Femur (tissue), 1 donor: ENCODE data around the gene ALOXE3.
"Not testable (repeated sequence)": the region's sequence is repeated elsewhere in the genome, so short reads cannot be mapped to it uniquely, and the experiment has no call there.

Experiments used
- DNase-seq: peaks from one replicate; pipeline ENCODE4 v3.0.0-alpha.2; 2017

ALOXE3 gene

DNA sequence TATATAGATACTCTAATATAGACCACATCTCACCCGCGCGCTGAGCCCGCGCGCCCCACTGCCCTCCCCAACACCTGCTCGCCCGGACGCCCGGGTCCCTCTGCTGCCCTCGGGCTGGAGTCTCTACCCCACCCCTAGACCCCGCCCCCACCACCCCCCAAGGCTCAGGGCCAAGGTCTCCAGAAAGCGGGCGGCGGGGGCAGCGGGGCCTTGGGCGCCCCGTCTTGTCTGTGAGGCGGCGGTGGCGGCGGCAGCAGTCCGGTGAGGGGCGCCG is 3.0 kb upstream of the ALOXE3 start:
- DNase-seq = peak; percentile 69

DNA sequence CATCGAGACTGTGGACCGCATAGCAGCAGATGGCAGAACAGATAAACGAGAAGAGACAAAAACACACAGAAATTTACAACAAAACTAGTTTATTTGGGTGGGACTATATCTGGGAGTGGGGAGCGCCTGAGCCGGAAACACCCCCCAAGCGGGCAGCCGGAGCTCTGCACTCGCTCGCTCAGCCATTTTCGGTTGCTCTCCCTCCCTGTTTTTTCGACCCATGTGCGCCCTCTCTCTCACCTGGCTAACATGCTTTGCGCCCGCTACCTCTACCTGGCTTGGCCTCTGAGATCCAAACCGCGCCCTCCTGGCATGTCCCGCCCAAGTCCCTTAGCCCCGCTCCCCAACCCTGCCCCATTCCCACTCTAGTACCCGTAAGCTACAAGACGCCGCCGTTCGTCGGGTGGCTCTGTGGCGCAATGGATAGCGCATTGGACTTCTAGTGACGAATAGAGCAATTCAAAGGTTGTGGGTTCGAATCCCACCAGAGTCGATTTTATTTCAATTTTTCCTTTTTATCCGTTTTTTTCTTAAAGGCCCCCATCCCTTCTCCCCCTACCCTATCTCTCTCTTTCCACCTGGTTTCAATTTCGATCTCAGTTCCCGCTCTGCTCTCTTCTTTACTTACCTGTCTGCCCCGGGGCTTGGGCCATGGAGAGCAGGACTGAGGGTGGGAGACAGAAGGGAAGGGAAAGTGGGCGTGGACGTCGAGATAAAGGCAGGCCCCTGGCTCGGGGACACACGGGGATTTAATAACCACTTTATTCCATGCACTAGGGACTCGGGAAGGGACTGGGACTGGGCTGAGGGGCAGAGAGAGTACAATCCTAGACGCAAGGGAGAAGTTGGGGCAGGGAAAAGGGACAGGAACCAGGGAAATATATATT is 2.4 kb upstream of the ALOXE3 start:
- peak; percentile 74 for DNase-seq

DNA sequence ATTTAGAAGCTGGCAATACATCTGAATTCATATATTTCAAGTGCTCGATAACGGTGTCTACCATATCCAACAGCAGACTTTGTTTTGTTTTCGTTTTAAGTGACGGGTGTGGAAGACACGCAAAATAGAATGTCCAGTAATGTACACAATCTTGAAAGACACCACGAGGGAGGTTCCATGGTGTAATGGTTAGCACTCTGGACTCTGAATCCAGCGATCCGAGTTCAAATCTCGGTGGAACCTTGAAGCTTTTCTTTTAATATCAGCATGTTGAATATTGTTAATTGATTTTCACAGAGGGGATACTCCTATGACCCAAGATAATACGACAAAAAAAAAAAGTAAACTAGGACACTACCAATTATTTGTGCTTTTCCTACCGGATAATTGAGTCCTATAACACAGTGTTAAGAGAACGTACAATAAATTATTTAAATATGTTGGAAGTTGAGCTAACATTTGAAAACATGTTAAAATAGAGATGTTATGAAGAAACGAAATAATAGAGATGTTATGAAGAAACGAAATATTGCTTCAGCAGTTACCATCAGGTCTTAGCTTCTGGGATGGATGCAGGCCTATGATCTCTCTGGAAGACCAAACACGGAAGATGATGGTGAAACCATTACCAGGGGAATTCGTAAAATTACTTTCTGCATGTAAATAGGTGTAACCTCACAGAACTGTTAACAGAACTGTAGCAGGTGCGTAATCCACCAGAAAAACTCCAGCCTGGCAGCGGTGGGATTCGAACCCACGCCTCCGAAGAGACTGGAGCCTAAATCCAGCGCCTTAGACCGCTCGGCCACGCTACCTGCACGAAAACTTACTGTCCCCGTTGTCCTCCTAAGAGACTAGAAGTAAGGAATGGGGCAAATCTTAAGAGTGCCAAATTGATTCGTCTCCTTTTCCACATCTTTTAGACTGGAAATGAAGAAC is 1.5 kb upstream of the ALOXE3 start:
- DNase-seq = peak; percentile 93

DNA sequence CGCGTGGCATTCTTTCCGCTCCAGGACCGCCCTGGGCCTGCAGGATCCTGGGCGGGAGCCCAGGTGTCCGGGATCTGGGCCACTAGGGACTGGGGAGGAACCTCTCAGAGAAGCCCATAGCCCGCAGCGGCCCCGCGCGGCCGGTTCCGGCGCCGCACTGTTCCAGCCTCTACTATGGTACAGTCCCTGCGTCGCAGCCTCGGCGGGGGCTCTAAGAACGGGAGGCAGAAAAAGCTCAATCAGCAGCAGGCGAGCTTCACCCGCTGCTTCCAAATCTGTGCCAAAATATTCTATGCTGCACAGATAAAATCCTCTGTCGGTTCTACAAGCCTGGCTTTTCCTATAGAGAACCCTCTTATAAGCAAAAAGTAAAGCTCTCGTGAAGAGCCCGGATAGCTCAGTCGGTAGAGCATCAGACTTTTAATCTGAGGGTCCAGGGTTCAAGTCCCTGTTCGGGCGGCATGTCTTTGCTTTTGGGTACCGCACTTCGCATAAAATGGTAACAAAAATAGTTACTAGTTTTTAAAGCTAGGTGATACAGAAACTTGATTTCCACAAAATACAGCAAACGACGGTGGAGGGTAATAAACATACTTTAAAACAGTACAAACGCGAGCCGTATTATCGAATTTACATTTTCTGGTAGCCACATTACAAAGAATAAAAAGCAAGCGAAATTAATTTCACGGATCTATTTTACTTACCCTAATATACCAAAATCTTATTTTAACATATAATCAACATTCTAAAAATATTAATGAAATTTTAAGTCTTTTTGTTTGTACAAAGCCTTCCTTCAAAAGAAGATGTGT is 661 bp upstream of the ALOXE3 start:
- peak; percentile 91 for DNase-seq

DNA sequence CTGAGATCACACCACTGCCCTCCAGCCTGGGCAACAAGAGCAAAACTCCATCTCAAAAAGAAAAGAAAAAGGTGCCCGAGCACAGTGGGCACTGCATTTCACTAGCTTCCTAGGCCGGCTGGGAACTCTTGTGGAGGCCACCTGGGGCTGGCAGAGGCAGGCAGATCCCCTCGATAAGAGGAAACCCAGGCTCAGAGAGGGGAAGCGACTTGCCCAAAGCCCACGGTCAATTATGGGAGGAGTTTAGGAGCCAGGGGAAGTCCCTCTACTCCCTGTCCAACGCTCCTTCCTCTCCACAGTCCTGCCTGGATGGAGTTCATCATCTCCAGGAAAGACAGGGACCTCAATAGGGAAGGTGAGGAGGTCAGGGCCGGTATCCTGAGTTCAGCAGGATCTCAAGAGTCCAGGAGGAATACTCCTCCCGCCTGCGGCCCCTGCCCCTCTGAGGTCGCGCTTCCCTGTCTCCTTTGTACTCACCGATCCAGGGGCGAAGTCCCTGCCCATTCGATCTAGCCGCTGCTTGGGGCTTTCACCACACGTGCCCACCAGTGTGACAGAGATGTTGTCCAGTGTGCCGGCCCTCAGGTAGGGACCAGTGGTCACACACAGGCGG is 841 bp downstream of the ALOXE3 start:
- no peak for DNase-seq

DNA sequence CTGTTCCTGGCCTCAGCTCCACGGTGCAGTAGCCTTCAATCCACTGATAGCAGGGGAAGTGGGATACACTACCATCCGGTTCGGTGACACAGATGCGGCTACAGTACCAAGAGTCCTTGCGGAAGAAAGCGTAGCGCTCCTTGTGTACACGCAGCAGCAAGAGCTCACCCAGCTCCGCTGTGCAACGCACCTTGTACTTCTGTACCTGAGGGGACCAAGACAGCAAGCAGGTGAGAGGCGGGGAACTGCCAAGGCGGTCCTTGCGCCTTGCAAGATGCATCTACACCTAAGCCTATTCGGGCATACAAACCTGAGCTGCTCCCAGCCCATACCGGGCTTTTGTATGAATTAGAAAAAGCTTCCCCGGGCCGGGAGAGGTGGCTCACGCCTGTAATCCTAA is 1.5 kb downstream of the ALOXE3 start:
- no peak for DNase-seq

DNA sequence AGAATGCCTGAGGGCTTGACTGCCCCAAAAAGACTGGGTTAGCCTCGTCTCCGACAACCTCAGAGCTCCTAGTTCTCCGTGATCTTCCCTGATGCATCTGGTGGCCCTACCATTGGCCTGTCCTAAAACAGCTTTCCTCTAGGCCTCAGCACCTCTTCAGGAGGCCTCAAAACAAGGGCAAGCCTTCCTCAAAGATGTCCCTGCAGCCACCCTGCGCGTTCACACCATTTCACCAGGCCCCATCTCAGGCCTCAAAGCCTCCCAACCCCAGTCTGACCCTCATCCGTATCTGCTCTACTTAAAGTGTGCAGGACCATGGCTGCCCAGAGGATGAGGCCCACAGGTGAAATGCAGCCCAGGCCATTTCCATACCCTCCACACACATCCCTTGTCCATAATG is 7.4 kb downstream of the ALOXE3 start:
- no peak for DNase-seq

DNA sequence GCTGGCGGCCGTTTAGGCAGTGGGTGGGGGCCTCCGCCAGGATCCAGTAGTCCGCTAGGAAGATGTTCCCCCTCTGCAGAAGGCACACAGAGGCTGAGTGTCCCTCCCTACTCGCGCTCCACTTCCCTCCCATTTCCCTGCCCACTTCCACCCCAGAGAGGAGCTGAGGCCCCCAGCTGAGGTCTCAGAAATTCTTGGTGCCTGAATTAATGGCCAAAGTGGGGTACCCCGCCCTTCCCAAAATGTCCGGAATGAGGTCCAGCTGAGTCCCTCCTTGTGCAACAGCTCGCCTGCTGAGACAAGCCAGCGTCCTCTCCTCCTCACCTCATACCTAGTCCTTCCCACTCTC is 7.9 kb downstream of the ALOXE3 start:
- no peak for DNase-seq

DNA sequence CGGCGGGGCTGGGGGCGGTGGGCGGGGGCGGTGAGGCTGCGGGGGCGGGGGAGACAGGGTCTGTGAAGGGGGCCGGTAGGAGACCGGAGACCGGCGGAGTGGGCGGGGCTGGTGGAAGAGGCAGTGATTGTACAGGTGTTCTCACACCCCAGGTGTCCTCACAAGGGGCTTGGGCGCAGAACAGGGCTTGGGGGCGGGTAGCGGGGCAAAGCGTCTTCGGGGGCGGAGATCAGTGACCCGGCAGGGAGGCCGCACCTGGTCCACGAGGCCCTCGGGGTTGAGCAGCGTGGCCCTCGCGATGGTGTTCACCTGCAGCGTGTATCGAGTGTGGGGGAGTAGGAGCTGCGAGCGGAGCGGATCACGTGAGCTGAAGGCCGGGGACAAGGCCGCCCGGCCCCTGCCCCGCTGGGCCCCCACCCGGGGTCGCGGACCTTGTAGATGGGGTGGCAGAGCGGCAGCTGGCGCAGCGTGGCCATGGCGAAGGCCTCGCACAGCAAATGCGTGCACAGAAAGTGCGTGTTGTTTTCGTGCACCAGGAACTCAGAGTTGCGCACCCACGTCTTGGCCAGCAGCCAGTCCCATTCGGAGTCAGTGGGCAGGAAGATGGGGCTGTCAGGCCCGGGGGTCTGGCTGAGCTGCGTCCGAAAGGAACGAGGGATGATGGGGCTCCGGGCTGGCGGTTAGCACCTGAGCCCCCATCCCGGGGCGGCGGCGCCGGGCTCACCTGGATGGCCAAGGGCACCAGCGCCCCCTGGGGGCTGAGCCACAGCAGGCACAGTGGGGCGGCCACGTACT is 8.5 kb downstream of the ALOXE3 start:
- peak; percentile 38 for DNase-seq

DNA sequence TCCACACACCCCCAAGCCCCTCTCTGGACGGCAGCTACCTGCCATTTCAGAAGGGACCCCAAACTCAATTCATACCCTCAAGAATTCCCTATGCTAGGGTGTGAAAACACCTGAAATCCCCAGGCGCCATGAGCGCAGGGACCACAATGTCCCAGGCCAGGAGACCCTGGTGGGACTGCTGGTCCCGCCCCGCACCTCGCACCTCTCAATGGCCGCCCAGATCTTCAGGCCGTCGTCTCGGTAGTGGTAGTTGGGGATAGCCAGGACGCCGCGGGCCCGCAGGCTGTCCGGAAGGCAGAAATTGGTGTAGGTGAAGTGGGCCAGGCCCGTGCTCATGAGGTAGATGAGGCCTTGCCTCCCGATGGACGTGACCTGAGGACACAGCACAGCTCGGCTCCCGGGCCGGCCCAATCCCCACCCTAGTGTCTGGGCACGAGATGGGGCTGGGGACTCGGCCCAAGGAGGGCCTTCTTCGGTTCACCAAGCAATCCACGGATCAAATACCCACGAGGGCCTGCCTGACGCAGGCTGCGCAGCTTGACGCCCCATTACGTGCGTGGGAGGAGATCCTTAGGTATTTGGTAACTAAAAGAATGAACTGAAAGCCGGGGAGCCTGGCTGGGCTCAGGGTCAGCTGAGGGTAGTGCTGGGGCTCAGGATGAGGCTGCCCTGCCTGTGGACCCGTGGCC is 9.2 kb downstream of the ALOXE3 start:
- no peak for DNase-seq

DNA sequence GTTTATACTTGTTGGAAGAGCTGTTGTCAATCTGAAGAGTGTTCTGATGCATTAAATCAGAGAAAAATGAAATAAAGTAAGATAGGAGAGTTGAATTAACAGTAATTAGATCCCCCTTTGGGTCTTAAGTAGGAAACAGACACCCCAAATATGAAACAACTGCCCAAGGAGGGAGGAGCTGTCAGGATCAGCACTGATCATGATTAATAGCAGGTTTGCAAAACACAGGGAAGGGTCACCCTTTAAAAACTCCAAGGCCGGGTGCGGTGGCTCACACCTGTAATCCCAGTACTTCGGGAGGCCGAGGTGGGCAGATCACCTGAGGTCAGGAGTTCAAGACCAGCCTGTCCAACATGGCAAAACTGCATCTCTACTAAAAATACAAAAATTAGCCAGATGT is 11.3 kb downstream of the ALOXE3 start:
- not testable (repeated sequence) for DNase-seq

DNA sequence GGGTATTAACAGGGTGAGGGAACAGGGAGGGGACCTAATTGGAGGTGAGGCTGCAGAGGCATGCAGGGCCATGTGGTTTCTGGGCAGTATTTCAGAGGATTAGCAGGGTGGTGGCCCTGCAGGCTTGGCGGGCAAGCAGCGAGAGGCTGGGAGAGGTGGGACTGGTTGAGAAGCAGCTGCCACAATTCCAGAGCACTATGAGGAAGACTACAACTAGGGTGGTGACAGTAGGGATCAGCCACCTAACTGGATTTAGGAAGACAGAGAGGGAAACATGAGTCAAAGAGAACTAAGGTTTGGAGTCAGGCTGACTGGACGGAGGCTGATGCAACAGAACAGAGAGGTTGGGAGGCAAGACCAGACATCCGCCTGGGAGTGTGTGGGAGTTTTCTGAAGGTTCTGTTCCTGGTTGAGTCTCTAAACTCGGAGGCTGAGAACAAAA is 12.3 kb downstream of the ALOXE3 start:
- no peak for DNase-seq

DNA sequence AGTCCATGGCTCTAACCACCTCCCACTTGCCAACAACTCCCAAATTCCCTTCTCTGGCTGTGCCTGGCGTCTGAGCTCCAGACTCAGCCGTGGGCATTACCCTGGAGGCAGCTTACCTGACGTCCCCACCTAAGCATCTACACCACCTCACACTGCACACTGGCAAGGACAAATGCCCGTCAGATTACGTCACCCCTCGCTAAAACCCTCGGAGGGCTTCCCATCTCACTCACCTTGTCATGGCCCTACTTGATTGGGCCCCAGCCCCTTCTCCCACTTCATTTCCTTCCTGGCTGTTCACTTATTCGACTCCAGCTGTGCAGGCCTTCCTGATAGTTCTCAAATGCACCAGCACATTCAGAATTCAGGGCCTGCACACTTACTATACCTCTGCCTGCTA is 13.4 kb downstream of the ALOXE3 start:
- no peak for DNase-seq

DNA sequence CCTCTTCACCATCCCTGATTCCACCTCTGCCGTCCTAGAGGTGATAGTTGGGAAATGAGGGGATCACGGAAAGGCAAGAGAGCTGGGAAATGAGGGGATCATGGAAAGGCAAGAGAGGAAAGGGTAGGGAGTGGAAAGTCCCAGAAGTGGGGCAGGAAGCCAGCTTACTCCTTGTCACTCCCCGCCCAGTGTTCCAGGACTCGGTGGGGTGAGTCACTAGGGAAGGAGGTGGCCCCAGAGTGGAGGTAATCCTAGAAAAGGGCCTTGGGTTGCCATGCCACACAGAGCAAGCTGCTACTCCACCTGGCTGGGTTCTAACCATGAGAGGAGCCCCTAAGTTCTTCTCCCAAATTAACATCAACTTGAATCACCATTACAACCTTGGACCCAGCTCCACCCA is 14.8 kb downstream of the ALOXE3 start:
- DNase-seq = no peak

DNA sequence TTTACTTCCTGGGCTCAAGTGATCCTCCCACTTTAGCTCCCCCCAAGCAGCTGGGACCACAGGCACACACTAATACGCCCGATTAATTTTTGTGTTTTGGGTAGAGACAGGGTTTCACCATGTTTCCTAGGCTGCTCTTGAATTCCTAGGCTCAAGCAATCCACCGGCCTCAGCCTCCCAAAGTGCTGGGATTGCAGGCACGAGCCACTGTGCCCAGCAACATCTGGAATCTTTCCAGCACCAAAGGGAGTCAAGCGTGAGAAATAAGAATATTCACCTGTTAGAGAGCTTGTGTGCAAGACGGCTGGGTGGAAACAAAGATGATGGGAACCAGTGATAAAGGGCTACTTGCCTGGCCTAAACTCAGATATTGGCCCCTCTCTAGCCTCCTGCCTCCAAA is 16.6 kb downstream of the ALOXE3 start:
- DNase-seq = no peak

DNA sequence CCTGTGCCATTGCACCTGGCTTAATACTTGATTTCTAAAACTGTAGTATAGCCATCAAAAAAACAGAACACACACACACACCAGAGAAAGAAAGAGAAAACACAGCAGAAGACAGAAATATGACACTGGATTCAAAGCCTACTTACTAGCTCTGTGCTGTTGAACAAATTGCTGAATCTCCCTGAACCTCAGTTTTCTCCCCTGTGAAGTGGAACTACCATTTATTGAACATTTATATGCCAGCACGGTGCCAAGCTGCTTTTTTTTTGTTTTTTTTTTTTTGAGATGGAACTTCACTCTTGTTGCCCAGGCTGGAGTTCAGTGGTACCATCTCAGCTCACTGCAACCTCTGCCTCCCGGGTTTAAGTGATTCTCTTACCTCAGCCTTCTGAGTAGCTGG is 17.6 kb downstream of the ALOXE3 start:
- DNase-seq = no peak

DNA sequence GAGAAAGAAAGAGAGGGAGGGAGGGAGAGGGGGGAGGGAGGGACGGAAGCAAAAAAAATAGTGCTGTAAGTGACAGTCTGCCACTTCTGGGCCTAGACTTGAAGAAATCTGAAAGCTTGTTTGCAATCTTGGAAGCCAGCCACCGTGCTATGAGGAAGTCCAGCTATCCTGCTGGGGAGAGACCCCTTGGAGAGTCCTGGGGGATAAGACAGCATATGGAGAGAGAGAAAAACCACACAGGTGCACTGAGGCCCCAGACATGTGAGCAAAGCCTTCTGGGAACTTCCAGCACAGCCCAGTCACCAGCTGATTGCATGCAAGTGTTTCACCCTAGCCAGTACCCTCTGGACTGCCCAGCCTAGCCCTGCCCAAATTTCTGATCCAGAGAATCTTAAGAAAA is 18.2 kb downstream of the ALOXE3 start:
- no peak for DNase-seq

DNA sequence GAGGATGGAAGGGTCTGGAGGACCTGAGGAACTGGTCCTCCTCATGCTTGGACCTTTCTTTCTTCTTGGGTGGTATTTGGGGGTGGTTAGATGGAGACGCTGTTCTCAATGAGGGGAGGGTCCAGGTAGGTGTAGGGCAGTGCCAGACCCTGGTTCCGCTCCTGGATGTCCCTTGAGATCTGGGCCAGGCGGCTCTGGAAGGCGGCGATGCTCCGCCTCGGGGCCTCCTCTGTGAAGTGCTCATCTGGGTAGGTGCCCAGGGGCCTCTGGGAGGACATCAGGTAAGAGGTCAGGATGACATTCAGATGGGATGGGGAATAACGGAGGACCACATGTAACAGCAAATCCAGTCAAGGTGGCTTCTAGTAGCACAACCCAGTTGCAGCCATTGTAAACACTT is 21.8 kb downstream of the ALOXE3 start:
- no peak for DNase-seq

DNA sequence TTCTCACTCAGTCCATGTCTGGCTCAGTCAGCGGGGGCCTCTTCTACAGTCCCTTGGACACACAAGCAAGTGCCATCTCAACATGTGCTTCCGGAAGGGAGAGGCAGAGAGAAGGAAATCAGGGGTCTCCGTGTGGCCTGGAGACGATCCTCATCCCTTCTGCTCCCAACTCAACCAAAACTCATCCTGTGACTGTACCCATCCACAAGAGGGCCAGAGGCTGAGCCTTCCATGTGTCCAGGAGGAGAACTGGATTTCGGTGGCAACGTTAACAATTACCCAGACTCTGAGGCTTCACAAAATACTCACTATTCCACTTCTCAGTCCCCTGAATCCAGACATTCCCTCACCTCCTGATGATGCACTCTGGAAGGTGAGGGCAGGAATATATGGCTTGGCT is 23.0 kb downstream of the ALOXE3 start:
- DNase-seq = no peak

DNA sequence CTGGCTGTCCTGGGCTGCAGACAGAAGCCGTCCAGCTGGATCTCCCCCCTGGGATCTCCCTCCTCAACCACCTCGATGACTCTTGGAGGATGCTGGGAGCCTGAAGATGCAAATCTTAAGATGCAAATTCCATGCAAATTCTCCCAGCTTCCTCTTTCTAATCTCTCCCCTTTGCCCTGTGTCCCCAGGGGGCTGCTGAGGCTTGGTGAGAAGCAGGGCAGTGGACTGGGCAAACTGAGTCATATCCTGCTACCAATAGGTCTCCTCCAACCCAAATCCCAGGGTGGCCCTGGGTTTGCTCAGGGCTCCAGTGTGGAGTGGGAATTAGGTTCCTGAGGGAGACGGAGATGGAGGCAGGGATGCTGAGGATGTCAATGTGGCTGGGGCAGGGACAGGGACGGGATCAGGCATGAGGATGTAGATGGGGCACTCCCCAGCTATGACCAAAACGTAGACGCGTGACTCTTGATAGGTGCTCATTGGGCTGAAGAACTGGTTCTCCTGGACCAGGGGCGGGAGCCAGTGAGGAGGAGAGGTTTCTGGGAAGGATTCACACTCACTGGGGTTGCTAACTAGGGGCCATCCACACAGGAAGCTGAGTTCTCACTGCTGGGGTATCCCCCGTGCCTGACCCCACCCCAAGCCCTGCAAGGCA is 27.2 kb downstream of the ALOXE3 start:
- DNase-seq = no peak

DNA sequence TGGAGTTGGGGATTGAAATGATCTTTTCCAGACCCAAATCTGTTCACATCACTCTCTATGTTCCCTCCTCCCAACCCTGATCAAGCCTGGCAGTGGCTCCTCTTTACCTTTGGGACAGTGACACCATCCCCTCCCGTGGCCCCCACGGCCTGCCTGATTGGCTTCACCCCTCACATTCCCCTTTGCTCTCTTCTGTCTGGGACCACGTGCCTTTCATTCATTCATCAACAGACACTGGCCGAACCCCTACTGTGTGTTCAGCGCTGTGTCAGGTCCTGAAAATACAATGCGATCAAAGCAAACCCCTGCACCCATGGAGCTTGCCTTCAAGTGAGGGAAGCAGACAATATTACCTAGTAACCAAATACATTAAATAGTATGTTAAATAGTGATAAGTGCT is 28.6 kb downstream of the ALOXE3 start:
- no peak for DNase-seq
